Prostate gland (tissue), 2 donors: ENCODE data around the gene AFF3.

Experiments used
- CTCF ChIP-seq, 4 experiments: fragments of 200-600 bp in 2 of 4; fragments of 450-650 bp in 2 of 4; sonication (generic) in 2 of 4; IDR thresholded peaks; 1 replicate in 3 of 4; 2 replicates in 1 of 4; pipeline ENCODE4 v1.5.1; 2016 to 2019; ENCODE audit warnings: antibody characterized with exemption in 4 of 4, mild to moderate bottlenecking in 2 of 4, moderate library complexity in 2 of 4
- POLR2AphosphoS5 ChIP-seq: sonication (generic); formaldehyde crosslinking; IDR thresholded peaks from one replicate; pipeline ENCODE4 v1.6.1; 2017; ENCODE audit warnings: antibody characterized with exemption

GRCh38 chr2:99725820-99726219, 416.6 kb downstream of the AFF3 start:
- TF ChIP-seq CTCF (IDR thresholded peaks at IDR 0.05) (peak in 1 of 4 experiments; percentile 8), POLR2AphosphoS5 (no peak)
